ENCODE measurements around the gene FOXK1. TPM values are rescaled to one million over a fixed set of nuclear protein-coding genes. Genes with fewer than 3 reads are reported as not detected.
"Not testable (repeated sequence)": the region's sequence is repeated elsewhere in the genome, so short reads cannot be mapped to it uniquely, and the experiment has no call there.

Gene FOXK1
- polyA plus RNA-seq, 1 experiment, result 3.4 TPM

- H3K27me3 ChIP-seq (ENCODE audit: control insufficient read depth, insufficient read depth, low read length), result no peaks in the 10 kb centered on the region
- H3K27ac ChIP-seq (ENCODE audit: low read depth, low read length), result peak overlapping the region; percentile 75
- H3K4me3 ChIP-seq (ENCODE audit: low read depth, low read length), result peak overlapping the region; percentile 87
- CTCF ChIA-PET, result interaction anchor here (0.7 to 0.9 kb wide), 2 partner anchors 43 to 1907 kb away, joined by 3 to 4 read pairs; no protein-coding TSS in a partner anchor
- H3K9me3 ChIP-seq (ENCODE audit: control insufficient read depth, insufficient read depth, low read length), result no peaks in the 10 kb centered on the region
- POLR2A ChIA-PET, result no interaction called here
- TF ChIP-seq CTCF (IDR thresholded peaks at IDR 0.05; ENCODE audit: low read depth, low read length), result no peak
- DNase-seq (ENCODE audit: low read depth, low spot score), result no peak
Observed at GRCh38 chr7:4684846-4685245, 2.8 kb downstream of the FOXK1 start.

GRCh38 chr7:4685676-4686075, 3.6 kb downstream of the FOXK1 start:
- H3K4me3 ChIP-seq (ENCODE audit: low read depth, low read length); DNase-seq (ENCODE audit: low read depth, low spot score); POLR2A ChIA-PET; H3K9me3 ChIP-seq (ENCODE audit: control insufficient read depth, insufficient read depth, low read length); H3K27me3 ChIP-seq (ENCODE audit: control insufficient read depth, insufficient read depth, low read length); H3K27ac ChIP-seq (ENCODE audit: low read depth, low read length): not testable (repeated sequence)
- CTCF ChIA-PET, result interaction anchor here (0.6 kb wide), 1 partner anchor 288 kb away, joined by 14 read pairs; no protein-coding TSS in a partner anchor

- POLR2A ChIA-PET, result interaction anchor here (0.7 kb wide), 3 partner anchors 13 to 494 kb away, joined by 6 to 8 read pairs (median 7); no protein-coding TSS in a partner anchor
- H3K9me3 ChIP-seq (ENCODE audit: control insufficient read depth, insufficient read depth, low read length), result no peaks in the 10 kb centered on the region
- H3K4me3 ChIP-seq (ENCODE audit: low read depth, low read length), result no peak overlapping the region
- CTCF ChIA-PET, result interaction anchor here (1.5 kb wide), 1 partner anchor 46 kb away, joined by 3 read pairs; no protein-coding TSS in a partner anchor
- no peak for TF ChIP-seq CTCF (IDR thresholded peaks at IDR 0.05; ENCODE audit: low read depth, low read length)
- DNase-seq (ENCODE audit: low read depth, low spot score), result no peak
- H3K27me3 ChIP-seq (ENCODE audit: control insufficient read depth, insufficient read depth, low read length), result no peaks in the 10 kb centered on the region
- H3K27ac ChIP-seq (ENCODE audit: low read depth, low read length), result no peak overlapping the region
Observed at GRCh38 chr7:4687956-4688355, 5.9 kb downstream of the FOXK1 start.

GRCh38 chr7:4689151-4689550, 7.1 kb downstream of the FOXK1 start:
- H3K27ac ChIP-seq (ENCODE audit: low read depth, low read length), result no peak overlapping the region
- no peak overlapping the region for H3K4me3 ChIP-seq (ENCODE audit: low read depth, low read length)
- CTCF ChIA-PET, result no interaction called here
- POLR2A ChIA-PET, result no interaction called here
- DNase-seq (ENCODE audit: low read depth, low spot score), result no peak
- no peaks in the 10 kb centered on the region for H3K27me3 ChIP-seq (ENCODE audit: control insufficient read depth, insufficient read depth, low read length)
- no peaks in the 10 kb centered on the region for H3K9me3 ChIP-seq (ENCODE audit: control insufficient read depth, insufficient read depth, low read length)
- TF ChIP-seq CTCF (IDR thresholded peaks at IDR 0.05; ENCODE audit: low read depth, low read length), result no peak

- ChIA-PET CTCF (interaction anchor here (1.2 kb wide), 1 partner anchor 48 kb away, joined by 7 read pairs; no protein-coding TSS in a partner anchor), POLR2A (interaction anchor here (0.7 kb wide), 1 partner anchor 55 kb away, joined by 3 read pairs; no protein-coding TSS in a partner anchor)
- TF ChIP-seq CTCF (IDR thresholded peaks at IDR 0.05; ENCODE audit: low read depth, low read length), result no peak
- Histone ChIP-seq H3K27me3 (ENCODE audit: control insufficient read depth, insufficient read depth, low read length) (no peaks in the 10 kb centered on the region), H3K4me3 (ENCODE audit: low read depth, low read length) (no peak overlapping the region), H3K27ac (ENCODE audit: low read depth, low read length) (no peak overlapping the region), H3K9me3 (ENCODE audit: control insufficient read depth, insufficient read depth, low read length) (no peaks in the 10 kb centered on the region)
- DNase-seq (ENCODE audit: low read depth, low spot score), result no peak
Observed at GRCh38 chr7:4689668-4690067, 7.6 kb downstream of the FOXK1 start.
